COLO668 (cell line): ENCODE measurements around the gene ZMIZ1.

ENCODE experiments used
- DNase-seq: peaks from one replicate; lab custom pipeline; 2025; ENCODE audit not compliant: unreplicated experiment; lab: John Stamatoyannopoulos, UW

ZMIZ1 gene

DNA sequence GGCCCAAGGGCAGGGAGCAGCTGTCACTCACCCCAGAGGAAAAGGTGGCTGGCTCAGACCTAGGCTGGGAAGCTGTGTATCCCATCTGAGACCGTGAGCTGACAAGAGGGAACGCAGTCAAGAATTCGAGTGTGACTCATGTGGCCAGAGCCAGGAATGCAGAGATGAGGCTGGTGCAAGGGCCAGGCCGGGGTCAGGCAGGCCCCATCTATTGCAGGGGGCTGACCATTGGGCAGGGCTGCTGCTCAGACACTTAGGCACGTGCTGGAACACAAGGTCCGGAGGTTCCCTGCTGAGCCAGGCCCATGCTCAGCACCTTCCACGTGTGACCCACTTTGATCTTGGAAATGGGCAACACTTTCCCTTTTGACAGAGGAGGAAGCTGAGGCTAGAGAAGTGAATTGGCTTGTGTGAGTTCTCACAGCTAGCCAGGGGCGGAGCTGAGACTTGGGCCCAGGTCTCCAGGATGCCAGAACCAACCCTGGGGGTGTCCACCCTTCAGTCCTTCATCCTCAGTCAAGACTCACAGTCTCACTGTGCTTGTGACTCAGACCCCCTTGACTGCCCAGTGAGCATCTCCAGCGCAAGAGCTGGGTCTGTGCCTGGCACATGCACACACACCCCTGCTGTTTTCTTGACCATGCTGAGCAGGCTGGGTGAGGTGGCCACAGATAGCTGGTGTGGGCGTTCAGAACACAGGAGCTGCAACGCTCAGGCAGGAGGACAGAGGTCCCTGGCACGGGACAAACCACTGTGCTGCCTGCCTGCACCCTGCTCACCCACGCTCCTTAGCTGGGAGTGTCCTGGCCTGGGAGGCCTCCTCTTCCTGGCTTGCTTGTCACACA is 230.9 kb downstream of the ZMIZ1 start:
- no peak for DNase-seq

DNA sequence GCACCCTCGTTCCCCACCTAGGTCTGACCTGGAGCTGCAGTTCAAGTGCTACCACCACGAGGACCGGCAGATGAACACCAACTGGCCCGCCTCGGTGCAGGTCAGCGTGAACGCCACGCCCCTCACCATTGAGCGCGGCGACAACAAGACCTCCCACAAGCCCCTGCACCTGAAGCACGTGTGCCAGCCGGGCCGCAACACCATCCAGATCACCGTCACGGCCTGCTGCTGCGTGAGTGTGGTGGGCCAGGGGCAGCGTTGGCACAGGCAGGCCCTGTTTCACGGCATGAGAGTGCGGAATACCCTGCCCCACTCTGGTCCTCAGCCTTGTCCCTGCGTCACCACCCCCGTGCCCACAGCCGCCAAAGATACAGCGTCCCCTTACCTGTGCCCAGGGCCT is 231.9 kb downstream of the ZMIZ1 start:
- DNase-seq, result no peak

DNA sequence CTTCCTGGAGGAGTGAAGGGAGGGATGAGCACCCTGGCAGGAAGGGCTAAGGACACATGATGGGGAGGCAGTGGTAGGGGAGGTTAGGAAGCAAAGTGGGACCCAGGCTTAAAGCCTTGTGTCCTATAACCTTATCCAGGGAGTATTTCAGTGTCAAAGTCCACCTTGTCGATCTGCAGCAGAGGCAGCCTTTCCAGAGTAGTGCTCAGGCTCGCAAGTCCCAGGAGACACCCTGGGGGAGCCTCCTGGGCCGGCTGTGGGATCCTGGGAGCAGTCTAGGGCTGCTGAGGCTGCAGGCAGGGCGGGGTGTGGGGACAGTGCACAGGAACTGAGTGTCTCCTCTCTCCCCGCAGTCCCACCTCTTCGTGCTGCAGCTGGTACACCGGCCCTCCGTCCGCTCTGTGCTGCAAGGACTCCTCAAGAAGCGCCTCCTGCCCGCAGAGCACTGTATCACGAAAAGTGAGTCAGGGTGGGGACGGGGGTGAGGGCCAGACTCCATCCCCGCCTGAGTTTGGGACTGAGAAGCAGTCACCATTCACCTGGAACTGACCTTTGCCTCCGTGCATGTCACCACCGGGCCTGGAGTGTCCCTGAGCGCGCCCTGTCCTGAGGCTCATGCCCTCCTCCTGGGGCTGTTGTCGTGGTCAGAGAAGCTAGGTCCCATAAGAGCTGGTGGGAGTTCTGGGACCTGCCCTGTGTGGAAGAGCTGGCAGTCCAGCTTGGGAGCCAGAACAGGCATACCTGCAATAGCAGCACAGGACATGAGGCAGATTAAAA is 233.2 kb downstream of the ZMIZ1 start:
- DNase-seq, result no peak

DNA sequence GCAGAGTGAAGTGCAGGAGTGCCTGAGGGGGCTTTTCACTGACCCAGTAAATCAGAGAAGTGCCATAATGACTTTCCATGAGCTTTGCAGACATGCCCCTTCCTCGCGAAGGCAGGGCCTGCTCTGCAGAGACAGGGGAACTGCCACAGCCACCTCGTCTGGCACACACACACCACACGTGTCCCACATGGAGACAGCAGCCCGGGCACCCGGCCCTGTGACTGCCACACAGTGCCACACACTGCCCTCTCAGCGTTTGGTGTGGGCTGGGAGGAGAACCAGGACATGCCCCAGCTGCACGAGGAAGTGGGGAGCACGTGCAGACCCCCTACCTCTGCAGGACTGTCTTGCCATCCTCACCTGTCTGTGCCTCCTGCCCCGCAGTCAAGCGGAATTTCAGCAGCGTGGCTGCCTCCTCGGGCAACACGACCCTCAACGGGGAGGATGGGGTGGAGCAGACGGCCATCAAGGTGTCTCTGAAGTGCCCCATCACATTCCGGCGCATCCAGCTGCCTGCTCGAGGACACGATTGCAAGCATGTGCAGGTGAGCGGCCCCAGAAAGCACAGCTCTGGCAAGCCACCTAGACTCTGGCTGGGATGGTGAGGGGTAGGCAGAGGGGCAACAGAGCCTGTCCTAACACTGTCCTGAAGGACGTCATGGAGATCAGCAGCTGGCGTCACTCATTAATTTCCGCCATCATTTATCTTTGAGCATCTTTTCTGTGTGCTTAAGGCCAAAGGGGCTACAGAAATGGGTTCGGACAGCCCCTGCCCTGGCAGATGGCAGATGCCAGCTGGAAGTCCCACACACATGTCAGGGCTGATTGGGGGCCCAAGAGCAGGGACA is 235.1 kb downstream of the ZMIZ1 start:
- no peak for DNase-seq

DNA sequence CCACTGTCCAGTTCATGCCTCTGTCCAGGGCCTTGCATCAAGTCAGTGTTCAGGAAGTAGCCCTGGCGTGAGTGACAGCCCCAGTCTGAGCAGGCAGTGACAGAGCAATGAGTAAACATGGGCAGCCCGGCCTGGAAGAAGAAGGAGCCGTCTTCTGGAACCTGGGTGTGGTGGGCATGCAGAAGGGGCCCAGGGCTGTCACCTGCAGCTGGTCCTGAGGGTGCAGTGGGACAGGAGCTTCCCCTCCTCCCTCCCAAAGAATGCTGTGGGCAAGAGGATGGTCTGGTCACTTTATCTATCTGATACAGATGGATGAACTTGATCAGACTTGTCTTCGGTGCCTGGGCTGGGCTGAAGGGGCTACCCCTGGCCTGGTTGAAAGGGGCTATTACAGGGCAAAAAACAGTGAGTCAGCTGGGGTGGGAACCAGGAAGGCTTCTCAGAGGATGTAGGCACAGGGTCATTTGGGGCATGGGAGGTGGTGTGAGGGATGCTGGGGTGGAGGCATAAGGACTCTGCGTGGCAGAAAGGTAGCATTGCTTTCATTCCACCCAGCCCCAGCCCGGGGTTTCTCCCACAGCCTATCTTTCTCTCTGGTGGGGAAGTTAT is 235.8 kb downstream of the ZMIZ1 start:
- DNase-seq, result no peak

DNA sequence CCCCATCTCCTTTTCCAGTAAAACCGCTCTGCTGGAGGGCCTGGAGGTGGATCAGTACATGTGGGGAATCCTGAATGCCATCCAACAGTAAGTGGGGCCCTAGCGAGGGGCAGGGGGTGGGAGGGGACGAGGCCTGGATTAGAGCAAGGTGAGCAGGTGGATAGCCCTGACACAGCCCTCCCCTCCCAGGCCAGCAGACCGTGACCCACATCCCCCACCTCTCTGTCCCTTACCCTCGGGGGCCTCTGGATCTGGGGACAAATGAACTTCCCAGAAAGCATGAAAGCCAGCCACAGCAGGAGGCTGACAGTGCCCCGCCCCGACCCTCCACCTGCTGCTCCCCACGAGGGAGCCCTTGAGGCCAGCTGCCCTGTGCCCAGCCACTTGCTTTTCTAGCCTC is 236.7 kb downstream of the ZMIZ1 start:
- peak; percentile 6 for DNase-seq

DNA sequence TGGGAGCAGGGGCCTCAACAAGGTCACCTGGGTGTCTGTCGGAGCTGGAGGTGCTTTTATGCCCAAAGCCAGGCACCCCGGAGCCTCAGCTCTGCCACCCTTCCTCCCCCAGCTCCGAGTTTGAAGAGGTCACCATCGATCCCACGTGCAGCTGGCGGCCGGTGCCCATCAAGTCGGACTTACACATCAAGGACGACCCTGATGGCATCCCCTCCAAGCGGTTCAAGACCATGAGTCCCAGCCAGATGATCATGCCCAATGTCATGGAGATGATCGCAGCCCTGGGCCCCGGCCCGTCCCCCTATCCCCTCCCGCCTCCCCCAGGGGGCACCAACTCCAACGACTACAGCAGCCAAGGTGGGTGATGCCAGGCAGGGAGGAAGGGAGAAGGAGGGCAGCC is 237.2 kb downstream of the ZMIZ1 start:
- DNase-seq, result no peak

DNA sequence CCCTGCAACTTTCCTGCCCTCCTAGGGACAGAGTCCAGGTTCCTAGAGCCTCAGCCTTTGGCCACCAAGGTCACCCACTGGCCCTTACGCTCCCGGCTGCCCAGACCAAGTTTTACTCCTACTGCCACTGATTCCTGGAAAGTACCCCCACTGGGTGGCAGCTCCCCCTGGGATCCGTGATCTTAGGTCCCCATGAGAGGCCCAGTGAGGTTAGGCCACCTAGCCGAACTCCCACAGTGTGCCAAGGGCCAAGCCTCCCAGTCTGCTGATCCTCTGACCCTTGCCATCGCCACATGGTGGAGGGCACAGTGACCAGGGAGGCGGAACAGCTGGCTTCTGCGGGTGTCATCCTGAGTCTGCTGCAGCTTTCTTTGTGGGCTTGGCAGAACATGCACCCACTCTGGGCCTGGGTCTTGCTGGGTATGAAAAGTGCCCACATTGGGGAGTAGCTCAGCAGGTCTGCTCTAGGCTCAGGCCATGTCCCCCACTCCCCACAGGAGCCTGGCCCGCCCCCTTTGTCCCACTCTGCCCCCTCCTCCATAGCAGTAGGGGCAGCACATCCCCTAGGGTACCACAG is 238.0 kb downstream of the ZMIZ1 start:
- no peak for DNase-seq

DNA sequence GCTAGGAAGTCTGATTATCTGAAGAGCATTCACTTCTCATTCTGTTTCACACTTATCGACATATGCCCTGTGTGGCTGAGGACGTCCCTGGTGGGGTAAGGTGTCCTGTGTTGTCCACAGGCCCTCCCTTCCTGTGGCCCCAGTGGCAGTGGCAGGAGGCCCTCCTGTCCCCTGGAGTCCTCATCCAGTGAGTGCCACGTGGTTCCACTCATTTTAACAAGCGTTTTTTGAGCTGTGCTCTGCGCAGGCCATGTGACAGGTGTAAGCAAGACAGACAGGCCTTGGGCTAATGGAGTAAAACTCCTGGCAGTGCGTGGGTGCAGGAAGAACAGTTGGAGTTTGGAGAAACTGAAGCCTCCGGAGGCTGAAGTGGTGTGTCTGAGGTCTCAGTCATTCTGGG is 239.2 kb downstream of the ZMIZ1 start:
- no peak for DNase-seq

DNA sequence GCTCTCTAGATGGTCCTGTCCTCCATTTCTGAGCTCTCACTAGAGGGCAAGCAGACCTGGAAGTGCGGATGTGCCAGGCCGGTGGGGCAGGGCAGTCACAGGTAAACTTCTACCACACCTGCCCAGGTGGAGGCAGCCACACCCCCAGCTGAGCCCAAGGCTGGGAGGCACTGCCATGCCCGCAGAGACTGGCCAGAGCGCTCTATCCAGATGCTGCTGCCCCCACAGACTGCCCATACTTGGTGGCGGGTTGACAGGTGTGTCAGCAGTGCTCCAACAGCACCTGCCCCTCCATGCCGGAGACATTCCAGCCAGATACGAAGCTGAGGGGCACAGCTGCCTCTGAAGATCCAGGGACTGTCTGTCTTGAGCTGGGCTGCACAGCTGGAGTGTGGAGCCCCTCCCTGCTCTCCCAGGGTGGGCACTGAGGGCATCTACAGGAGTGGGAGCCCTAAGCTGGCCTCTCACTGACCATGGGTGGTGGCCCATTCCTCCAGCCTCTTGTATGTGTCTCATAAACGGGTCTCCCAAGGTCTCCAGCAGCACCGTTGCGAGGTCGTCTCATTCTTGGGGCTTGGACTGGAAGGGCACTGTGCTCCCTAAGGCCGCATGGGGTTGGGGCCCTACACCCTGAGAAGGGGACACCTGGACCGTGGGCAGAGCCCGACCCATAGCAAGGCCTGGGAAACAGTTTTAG is 240.4 kb downstream of the ZMIZ1 start:
- peak; percentile 12 for DNase-seq

DNA sequence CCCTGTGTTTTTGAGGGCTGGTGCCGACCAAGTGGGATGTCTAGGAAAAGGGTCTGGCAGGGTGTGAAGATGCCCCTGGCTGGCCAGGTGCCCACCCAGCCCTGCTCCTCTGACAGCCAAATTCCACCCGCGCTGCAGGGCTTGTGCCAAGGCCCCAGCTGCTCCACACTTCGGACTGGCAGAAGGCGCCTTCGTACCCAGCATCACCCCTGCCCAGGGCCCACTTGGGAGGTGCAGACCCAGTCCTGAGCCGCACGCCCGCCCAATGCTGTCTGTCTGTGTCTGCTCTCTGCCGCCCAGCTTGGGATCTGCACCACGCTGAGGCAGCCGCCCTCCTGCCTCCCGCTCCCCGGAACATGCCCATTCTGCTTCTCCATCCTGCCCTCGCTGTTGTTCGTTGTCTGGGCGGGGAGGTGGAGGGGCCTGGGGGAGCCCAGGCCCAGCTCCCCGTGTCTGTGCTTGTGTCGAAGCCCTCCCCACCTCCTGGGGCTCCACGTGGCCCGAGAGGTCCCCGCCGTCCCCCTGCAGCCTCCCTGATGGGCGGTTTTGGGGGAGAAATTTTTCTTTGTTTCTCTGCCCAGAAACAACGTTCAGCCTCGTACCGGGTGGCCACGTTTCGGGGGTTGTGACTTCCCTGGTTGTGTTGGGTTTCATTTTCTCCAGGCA is 241.6 kb downstream of the ZMIZ1 start:
- no peak for DNase-seq

DNA sequence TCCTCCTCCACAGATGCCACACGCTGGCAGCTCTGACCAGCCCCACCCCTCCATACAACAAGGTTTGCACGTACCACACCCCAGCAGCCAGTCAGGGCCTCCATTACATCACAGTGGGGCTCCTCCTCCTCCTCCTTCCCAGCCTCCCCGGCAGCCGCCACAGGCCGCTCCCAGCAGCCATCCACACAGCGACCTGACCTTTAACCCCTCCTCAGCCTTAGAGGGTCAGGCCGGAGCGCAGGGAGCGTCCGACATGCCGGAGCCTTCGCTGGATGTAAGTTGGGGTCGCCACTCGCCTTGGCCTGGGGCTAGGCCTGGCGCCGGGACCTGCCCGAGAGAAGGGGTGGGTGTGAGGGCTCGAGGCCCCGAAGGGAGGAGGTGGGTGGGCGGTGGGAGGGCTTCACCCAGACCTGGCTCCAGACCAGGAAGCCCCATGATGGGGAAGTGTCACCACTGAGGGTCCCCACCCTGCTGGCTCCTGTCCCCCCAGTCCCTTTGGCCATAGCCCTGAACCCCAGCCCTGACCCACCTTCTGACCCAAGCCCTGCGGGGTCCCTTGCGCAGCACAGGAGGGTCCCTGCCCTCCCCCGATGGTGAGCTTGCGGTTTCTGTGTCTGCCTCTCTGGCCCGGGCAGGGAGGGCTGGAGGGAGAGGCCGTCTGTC is 242.3 kb downstream of the ZMIZ1 start:
- no peak for DNase-seq

DNA sequence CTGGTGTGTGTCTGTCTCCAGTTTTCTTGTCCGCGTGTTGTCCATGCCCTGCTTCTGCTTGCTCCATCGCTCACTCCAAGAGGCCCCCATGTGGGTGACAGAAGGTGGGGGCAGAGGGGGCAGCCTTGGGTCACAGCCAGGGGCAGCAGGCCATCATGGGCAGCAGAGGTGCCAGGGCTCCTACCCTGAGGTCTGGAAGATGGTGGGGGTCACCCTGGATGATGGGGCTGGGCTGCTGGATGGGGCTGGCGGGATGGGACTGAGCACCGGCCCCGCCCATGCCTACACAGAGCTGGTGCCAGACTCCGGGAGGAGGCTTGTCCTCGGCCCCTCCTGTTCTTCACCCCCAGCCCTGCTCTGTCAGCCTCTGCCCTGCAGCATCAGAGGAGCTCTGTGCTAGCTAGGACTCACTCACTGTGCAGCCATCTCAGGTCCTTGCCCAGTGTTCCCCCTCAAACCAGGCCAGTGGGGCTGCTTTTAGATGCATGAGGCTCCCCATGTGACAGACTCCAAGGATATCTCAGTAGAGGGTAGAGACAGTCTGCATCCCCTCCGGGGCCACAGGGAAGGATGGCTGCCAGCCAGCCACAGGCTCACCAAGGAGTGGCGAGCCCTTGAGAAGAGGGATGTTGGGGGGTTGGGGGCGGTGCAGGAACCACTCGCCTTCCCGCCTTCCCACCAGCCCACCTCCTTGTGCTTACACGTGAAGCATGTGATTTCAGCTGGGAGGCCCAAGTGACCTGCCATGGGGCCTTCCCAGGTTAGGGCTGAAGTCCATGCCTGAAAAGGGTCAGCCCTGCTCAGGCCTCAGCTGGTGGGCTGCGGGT is 243.0 kb downstream of the ZMIZ1 start:
- DNase-seq, result no peak

DNA sequence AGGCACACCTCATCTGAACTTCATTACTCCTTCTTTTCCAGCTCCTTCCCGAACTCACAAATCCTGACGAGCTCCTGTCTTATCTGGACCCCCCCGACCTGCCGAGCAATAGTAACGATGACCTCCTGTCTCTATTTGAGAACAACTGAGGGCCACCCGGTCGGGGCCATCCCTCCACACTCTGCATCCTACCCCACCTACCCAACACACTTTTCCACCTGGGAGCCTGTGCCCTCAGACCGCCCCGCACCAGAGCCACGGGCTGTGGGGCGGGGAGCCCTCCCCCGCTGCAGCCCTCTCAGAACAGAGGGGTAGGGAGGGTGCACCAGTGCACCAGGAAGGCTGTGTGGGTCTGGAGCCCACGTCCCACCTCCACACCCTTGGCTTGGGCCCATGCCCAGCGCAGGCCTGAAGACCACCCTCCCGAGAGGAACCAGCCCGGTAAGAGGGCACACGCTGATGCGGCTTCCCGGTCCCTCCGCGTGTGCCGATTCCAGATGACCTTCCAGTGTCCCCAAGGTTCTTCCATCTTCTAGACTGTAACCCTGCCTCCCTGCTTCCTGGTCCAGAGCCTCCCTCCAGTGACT is 243.9 kb downstream of the ZMIZ1 start:
- DNase-seq, result no peak

DNA sequence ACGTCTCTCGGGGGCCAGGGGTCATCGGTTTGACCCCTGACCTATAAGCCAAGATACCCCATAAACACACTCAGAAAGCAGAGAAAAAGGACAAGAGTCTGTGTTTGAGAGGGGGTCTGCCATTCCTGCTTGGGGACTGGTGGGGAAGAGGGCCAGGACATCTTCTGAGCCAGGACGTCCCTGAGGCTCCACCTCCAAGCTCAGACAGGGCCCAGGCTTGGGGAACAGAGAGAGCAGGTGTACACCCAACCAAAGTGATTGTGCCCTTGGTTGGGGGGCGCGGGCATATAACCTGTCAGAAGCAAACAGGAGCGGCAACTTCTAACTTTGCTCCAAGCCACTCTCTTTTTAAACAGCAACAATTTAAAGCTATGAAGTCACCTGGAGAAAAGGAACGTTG is 244.6 kb downstream of the ZMIZ1 start:
- DNase-seq, result no peak

DNA sequence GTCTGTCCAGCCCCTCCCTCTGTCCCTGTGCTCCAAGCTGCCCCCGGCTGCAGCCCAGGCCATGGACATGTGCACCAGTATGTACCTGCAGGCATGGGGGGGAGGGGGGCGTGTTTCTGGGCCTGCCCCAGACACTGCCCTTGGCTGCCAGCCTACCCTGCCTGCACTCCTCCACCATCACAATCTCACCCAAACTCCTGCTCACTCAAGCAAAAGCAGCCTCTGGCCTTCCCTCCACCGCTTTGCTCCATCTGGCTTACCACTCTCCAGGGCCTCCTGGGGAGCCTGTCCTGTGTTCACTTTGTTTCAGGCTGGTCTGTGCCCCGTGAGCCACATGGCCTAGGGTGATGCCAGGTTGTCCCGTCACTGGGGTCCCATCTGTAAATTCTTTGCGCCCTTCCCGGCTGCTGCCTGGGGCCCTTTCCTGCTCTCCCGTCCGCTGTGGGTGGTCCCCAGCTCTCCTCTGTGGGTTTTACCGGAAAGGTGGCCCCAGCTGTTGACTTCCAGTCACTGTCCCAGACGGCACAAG is 245.2 kb downstream of the ZMIZ1 start:
- DNase-seq, result no peak

DNA sequence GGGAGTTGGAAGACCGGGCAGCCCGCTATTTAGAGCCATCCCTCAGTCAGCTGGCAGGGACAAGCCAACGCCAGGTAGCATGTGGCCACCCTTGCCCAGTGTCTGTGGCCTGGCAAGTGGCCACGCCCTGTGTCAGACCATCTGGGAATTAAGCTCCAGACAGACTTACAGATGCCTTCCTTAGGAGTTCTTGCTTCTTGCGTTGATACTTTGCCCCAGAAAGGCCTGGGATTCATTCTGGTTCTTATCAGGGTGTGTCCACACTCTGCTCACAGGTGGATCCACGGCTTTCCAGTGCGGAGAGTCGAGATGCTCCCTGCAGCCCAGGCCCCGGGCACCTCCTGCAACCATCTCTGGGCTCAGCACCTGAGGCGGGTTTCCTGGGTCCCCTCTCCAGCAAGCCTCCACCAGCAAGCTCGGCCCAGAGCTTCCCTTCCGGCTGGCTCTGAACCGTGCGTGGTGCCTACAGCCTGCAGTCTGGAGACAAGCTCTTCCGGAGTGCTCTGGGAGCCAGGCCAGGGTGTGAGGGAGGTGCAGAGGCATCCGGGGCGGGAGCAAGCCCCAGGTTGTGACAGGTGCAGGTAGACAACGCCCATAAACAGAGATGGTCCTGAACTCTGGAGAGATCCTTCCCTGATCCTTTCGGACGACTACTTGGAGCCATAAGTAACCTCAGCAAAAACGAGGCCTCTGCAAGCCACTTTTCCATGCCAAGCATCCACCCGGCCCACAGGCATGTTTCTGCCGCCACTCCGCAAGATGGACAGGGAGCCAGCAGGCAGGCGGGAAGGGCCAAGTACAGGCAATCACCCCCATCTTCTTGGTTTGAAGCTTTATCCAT is 246.2 kb downstream of the ZMIZ1 start:
- DNase-seq, result no peak
